Measurements from ENCODE around the gene MMP25. TPM values are rescaled to one million over a fixed set of nuclear protein-coding genes. Genes with fewer than 3 reads are reported as not detected.

The MMP25 gene
- total RNA-seq, 2 experiments from 2014 or later: 1.1 to 1.5 TPM

DNA sequence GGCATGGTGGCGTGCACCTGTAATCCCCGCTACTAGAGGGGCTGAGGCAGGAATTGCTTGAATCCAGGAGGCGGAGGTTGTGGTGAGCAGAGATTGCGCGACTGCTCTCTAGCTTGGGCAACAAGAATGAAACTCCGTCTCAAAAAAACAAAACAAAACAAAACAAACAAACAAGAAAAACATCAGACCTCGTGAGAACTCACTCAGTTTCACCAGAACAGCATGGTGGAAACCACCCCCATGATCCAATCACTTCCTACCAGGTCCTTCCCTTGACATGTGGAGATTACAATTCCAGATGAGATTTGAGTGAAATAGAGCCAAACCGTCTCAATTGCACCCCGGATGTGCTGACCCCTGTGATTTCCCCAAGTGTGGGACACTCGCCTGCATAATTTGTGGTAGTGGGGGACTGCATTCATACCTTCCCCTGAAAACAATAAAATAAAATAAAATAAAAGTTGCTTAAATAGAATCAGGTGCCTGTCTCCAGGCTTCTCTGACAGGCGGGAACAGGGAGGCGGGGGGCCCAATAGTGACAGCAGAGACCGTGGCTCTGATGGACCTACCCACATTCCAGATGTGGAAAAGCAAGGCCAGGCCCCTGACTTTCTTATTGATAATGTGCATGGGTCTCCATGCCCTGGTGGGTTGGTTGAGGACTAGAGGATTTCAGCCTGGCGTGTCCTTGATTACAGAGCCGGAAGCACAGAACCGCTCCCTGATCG lies 39.7 kb downstream of the MMP25 start:
- DNase-seq (no peak), ATAC-seq (no peak)
- H3K4me1 Mint-ChIP-seq (ENCODE audit: low read depth): peaks cover 30% of the 10 kb centered on the region
- H3K9me3 Mint-ChIP-seq: peaks cover 3% of the 10 kb centered on the region
- TF ChIP-seq, protein P1, sequence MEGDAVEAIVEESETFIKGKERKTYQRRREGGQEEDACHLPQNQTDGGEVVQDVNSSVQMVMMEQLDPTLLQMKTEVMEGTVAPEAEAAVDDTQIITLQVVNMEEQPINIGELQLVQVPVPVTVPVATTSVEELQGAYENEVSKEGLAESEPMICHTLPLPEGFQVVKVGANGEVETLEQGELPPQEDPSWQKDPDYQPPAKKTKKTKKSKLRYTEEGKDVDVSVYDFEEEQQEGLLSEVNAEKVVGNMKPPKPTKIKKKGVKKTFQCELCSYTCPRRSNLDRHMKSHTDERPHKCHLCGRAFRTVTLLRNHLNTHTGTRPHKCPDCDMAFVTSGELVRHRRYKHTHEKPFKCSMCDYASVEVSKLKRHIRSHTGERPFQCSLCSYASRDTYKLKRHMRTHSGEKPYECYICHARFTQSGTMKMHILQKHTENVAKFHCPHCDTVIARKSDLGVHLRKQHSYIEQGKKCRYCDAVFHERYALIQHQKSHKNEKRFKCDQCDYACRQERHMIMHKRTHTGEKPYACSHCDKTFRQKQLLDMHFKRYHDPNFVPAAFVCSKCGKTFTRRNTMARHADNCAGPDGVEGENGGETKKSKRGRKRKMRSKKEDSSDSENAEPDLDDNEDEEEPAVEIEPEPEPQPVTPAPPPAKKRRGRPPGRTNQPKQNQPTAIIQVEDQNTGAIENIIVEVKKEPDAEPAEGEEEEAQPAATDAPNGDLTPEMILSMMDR (IDR thresholded peaks at IDR 0.05): no peak
- no peak overlapping the region for H3K27ac Mint-ChIP-seq
- no peaks in the 10 kb centered on the region for H3K36me3 Mint-ChIP-seq (ENCODE audit: low read depth)
- no peak overlapping the region for H3K4me3 Mint-ChIP-seq
- ChIA-PET POLR2A (interaction anchor here (2.6 kb wide), 1 partner anchor 11 kb away, joined by 13 read pairs; no protein-coding TSS in a partner anchor), CTCF (interaction anchor here (1.1 to 1.6 kb wide), 3 partner anchors 8 to 43 kb away, joined by 3 to 5 read pairs (median 3); no protein-coding TSS in a partner anchor)
- no peaks in the 10 kb centered on the region for H3K27me3 Mint-ChIP-seq
- intact Hi-C loops (cut with micrococcal nuclease): no loop called here

DNA sequence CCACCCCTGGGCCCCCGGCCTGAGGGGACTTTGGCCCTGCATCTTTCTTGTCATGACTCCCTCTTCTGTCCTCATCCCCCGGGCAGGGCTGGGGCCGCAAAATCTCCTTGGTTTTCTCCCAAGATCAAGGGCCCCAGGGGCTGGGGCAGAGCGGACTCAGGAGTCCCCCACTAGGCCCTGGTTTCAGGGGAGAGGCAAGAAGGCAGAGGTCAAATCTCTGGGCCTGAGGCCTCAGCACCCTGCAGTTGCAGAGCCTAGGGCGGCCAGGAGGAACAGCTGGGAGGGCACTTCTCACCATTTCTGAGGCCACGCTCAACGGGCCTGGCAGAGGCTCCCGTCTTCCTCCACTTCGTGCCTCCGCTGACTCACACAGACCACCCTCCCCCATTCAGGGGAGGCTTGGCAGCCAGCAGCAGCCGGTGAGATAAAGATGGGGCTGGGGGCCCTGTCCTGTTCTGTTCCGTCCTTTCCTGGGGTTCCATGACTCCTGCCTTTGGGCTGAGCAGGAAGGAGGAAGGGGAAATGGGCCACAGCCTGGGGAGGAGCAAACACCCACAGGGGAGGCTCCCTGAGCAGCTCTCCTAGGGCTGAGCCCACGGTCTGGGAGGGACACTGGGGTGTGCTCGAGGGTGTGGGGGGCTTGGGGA lies 40.4 kb downstream of the MMP25 start:
- Mint-ChIP-seq H3K36me3 (ENCODE audit: low read depth) (no peaks in the 10 kb centered on the region), H3K27ac (no peak overlapping the region), H3K27me3 (no peaks in the 10 kb centered on the region), H3K9me3 (no peaks in the 10 kb centered on the region), H3K4me3 (no peak overlapping the region), H3K4me1 (ENCODE audit: low read depth) (peaks cover 29% of the 10 kb centered on the region)
- TF ChIP-seq, protein P1 (IDR thresholded peaks at IDR 0.05): no peak
- DNase-seq (no peak), ATAC-seq (peak; percentile 34)
- intact Hi-C loops (cut with micrococcal nuclease): no loop called here
- CTCF ChIA-PET: interaction anchor here (1.3 to 1.7 kb wide), 3 partner anchors 9 to 43 kb away, joined by 5 to 9 read pairs (median 5); no protein-coding TSS in a partner anchor
- POLR2A ChIA-PET: interaction anchor here (1.3 to 2.9 kb wide), 3 partner anchors 9 to 18 kb away, joined by 3 to 13 read pairs (median 12); no protein-coding TSS in a partner anchor

DNA sequence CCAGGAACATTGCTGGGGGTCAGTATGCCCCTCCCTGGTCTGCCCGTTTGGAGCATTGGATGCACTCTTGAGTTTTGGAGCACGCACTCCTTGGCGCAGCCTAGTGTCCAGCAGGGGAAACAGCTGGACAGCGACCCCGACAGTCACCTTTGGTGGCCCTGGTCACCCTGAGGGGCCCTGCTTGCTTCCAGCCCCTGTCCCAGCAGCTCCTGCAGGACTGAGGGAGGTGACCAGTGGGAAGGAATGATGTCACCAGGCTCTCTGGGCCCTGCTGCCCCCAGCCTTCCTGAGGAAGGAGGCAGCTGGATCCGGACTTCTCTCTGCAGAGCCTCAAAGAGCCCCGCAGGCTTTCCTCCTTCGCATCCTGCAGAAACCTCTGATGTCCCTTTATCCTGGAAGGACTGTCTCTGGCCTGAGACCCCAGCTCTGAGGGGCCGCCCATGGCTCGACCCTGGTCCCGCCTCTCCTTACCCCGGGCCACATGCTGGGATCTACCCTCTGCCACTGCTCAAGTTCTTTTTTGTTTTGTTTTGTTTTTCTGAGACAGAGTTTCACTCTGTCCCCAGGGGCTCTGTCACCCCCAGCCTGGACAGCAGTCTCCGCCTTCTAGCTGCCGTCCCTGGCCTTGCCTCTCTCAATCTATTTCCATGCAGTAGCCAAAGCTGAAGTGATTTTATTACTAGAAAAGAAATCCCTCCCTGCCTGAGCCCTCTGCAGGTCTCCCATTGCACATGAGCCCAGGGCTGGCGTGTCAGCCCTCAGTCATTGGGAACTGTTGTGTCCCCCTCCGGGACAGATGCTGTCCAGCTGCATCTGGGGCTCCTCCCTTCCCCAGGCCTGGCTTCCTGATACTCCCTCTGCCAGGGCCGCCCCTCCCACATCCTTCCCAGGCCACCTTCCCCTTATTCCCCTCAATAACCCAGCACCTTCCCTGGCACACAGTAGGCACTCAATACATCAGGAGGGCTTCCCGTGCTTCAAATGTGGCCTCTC lies 41.2 kb downstream of the MMP25 start:
- ChIA-PET CTCF (interaction anchor here (0.8 to 1.7 kb wide), 4 partner anchors 9 to 42 kb away, joined by 3 to 9 read pairs (median 5); no protein-coding TSS in a partner anchor), POLR2A (interaction anchor here (1.2 to 2.9 kb wide), 4 partner anchors 10 to 40 kb away, joined by 3 to 13 read pairs (median 8); no protein-coding TSS in a partner anchor)
- Mint-ChIP-seq H3K9me3 (no peaks in the 10 kb centered on the region), H3K4me3 (no peak overlapping the region), H3K27ac (peak overlapping the region; percentile 37), H3K27me3 (no peaks in the 10 kb centered on the region), H3K4me1 (ENCODE audit: low read depth) (peaks cover 25% of the 10 kb centered on the region), H3K36me3 (ENCODE audit: low read depth) (no peaks in the 10 kb centered on the region)
- DNase-seq (no peak), ATAC-seq (peak; percentile 39)
- TF ChIP-seq, protein P1 (IDR thresholded peaks at IDR 0.05): peak; percentile 19
- intact Hi-C loops (cut with micrococcal nuclease): no loop called here

DNA sequence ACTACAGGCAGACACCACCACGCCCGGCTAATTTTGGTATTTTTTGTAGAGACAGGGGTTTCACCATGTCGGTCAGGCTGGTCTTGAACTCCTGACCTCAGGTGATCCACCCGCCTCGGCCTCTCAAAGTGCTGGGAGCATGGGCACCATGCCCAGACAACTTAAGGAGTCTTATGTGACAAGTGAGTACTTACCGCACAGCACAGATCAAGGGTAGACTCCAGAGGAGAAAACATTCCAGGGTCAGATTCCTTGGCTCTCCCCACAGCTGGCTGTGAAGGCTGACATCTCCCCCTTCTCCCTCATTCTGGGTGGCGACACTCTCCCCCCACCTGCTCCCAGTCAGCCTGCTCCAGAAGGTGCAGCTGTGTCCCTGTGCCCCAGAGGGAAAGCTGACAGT lies 42.1 kb downstream of the MMP25 start:
- no peak for ATAC-seq
- CTCF ChIA-PET: interaction anchor here (0.8 to 1.7 kb wide), 4 partner anchors 8 to 41 kb away, joined by 3 to 9 read pairs (median 6); partner anchors contain the start of gene ZSCAN10
- POLR2A ChIA-PET: interaction anchor here (1.2 to 2.9 kb wide), 3 partner anchors 10 to 40 kb away, joined by 3 to 12 read pairs (median 3); no protein-coding TSS in a partner anchor
- Mint-ChIP-seq H3K27me3 (no peaks in the 10 kb centered on the region), H3K4me1 (ENCODE audit: low read depth) (peaks cover 28% of the 10 kb centered on the region), H3K9me3 (no peaks in the 10 kb centered on the region), H3K4me3 (no peak overlapping the region), H3K36me3 (ENCODE audit: low read depth) (no peaks in the 10 kb centered on the region), H3K27ac (peak overlapping the region; percentile 36)
- intact Hi-C loops (cut with micrococcal nuclease): no loop called here
- TF ChIP-seq, protein P1 (IDR thresholded peaks at IDR 0.05): no peak
- no peak for DNase-seq
